A549 (cell line): Measurements from ENCODE around the gene GRK5. TPM values are rescaled to one million over a fixed set of nuclear protein-coding genes. Genes with fewer than 3 reads are reported as not detected.

Experiments used
- ATAC-seq, 2 experiments: fragments of 200-7000 bp in 1 of 2; fragments of >200 bp in 1 of 2; cut with Nextera tagmentation in 1 of 2; cut with Tn5 transposase in 1 of 2; 3 replicates each; pipeline versions ENCODE4 v1.8.0 to v1.9.1; 2018 to 2020; ENCODE audit warnings: mild to moderate bottlenecking in 1 of 2, moderate library complexity in 1 of 2
- CTCF ChIA-PET: fragments of 300-600 bp; sonication (Branson Sonifier 250); formaldehyde crosslinking; extraction: SDS; loops from one replicate; lab custom pipeline; 2021; ENCODE audit warnings: antibody characterized with exemption, inconsistent platforms; lab: Yijun Ruan, JAX
- POLR2A ChIA-PET: fragments of 350-600 bp; formaldehyde crosslinking; extraction: SDS; loops from one replicate; lab custom pipeline; 2021; ENCODE audit warnings: antibody characterized with exemption, inconsistent platforms; lab: Yijun Ruan, JAX
- DNase-seq, 2 experiments: peaks; one replicate each; pipeline versions ENCODE4 v3.0.0 to v3.0.0-alpha.2; 2011 to 2016; ENCODE audit warnings: low read depth in 1 of 2, low spot score in 1 of 2
- FAIRE-seq: peaks from 2 replicates; lab custom pipeline; 2011; peaks lifted over from hg19 to GRCh38; lab: Jason Lieb, UNC
- H3K27ac ChIP-seq, 2 experiments: fragments of >200 bp; sonication (Bioruptor Twin); formaldehyde crosslinking; 3 replicates each; pipeline ENCODE4 v1.5.1; 2016 to 2017
- H3K4me1 ChIP-seq: fragments of >200 bp; sonication (Bioruptor Twin); formaldehyde crosslinking; 3 replicates; pipeline ENCODE4 v1.6.1; 2016
- H3K4me2 ChIP-seq: fragments of >200 bp; sonication (Bioruptor Twin); formaldehyde crosslinking; 3 replicates; pipeline ENCODE4 v1.6.1; 2016
- H3K4me3 ChIP-seq: fragments of >200 bp; sonication (Bioruptor Twin); formaldehyde crosslinking; 3 replicates; pipeline ENCODE4 v1.5.1; 2016
- H3K9me3 ChIP-seq: fragments of >200 bp; sonication (Bioruptor Twin); formaldehyde crosslinking; 3 replicates; pipeline ENCODE4 v1.6.1; 2016
- CEBPB ChIP-seq, 2 experiments: fragments of >200 bp in 1 of 2; sonication (Bioruptor Twin) in 1 of 2; formaldehyde crosslinking in 1 of 2; IDR thresholded peaks; 2 replicates each; pipeline ENCODE4 v1.6.1; 2012 to 2016
- EHMT2 ChIP-seq: fragments of 200-600 bp; sonication (generic); IDR thresholded peaks from 2 replicates; pipeline ENCODE4 v1.6.1; 2016; ENCODE audit warnings: antibody characterized with exemption, low read depth, mild to moderate bottlenecking, moderate library complexity
- EP300 ChIP-seq, 2 experiments: fragments of >200 bp; sonication (Bioruptor Twin); formaldehyde crosslinking; IDR thresholded peaks; 2 replicates in 1 of 2; 3 replicates in 1 of 2; pipeline ENCODE4 v1.6.1; 2016 to 2017
- ESRRA ChIP-seq: fragments of 150-350 bp; IDR thresholded peaks from 2 replicates; pipeline ENCODE4 v1.6.1; 2014; ENCODE audit warnings: mild to moderate bottlenecking, low read length, borderline replicate concordance
- FOSL2 ChIP-seq, 2 experiments: fragments of 450-650 bp in 1 of 2; fragments of >200 bp in 1 of 2; sonication (Bioruptor Twin) in 1 of 2; formaldehyde crosslinking; IDR thresholded peaks; 2 replicates each; pipeline versions ENCODE4 v1.5.0 to v1.6.1; 2016 to 2020; ENCODE audit warnings: mild to moderate bottlenecking in 1 of 2, moderate library complexity in 1 of 2
- FOXS1 ChIP-seq: fragments of 250-450 bp; sonication (Bioruptor Pico); IDR thresholded peaks from 2 replicates; pipeline ENCODE4 v1.5.0; 2020; ENCODE audit warnings: mild to moderate bottlenecking, moderate library complexity
- HMGXB4 ChIP-seq: fragments of 250-450 bp; sonication (Bioruptor Pico); IDR thresholded peaks from 2 replicates; pipeline ENCODE4 v1.5.0; 2021; ENCODE audit warnings: mild to moderate bottlenecking, moderate library complexity, borderline replicate concordance
- HOXA7 ChIP-seq: fragments of 250-450 bp; sonication (Bioruptor Pico); IDR thresholded peaks from 2 replicates; pipeline ENCODE4 v1.5.0; 2020; ENCODE audit warnings: mild to moderate bottlenecking, moderate library complexity
- JUN ChIP-seq, 2 experiments: fragments of >200 bp; sonication (Bioruptor Twin); formaldehyde crosslinking; IDR thresholded peaks; 2 replicates in 1 of 2; 3 replicates in 1 of 2; pipeline ENCODE4 v1.6.1; 2016 to 2017
- JUNB ChIP-seq: fragments of >200 bp; sonication (Bioruptor Twin); formaldehyde crosslinking; IDR thresholded peaks from 2 replicates; pipeline ENCODE4 v1.6.1; 2016
- NPAS2 ChIP-seq: fragments of 250-450 bp; sonication (Bioruptor Pico); IDR thresholded peaks from 2 replicates; pipeline ENCODE4 v1.8.0; 2022; ENCODE audit warnings: mild to moderate bottlenecking, moderate library complexity, borderline replicate concordance
- PHF8 ChIP-seq: fragments of 200-600 bp; sonication (generic); IDR thresholded peaks from 2 replicates; pipeline ENCODE4 v1.6.1; 2016; ENCODE audit warnings: low read depth, mild to moderate bottlenecking, antibody characterized with exemption, moderate library complexity, borderline replicate concordance
- RAD21 ChIP-seq, 2 experiments: fragments of >200 bp in 1 of 2; sonication (Bioruptor Twin) in 1 of 2; formaldehyde crosslinking in 1 of 2; IDR thresholded peaks in 1 of 2; conservative IDR thresholded peaks in 1 of 2; 2 replicates in 1 of 2; 3 replicates in 1 of 2; pipeline ENCODE4 v1.6.1; 2012 to 2018; ENCODE audit warnings: inconsistent platforms in 1 of 2
- RARB ChIP-seq: fragments of 250-450 bp; sonication (Bioruptor Pico); IDR thresholded peaks from 2 replicates; pipeline ENCODE4 v1.8.0; 2021; ENCODE audit warnings: mild to moderate bottlenecking, moderate library complexity
- RCOR1 ChIP-seq: fragments of 150-350 bp; IDR thresholded peaks from 2 replicates; pipeline ENCODE4 v1.6.1; 2014; ENCODE audit warnings: antibody characterized with exemption, low read length, low read depth
- REST ChIP-seq: fragments of 200-600 bp; sonication (generic); IDR thresholded peaks from 2 replicates; pipeline ENCODE4 v1.6.1; 2016; ENCODE audit warnings: antibody characterized with exemption, mild to moderate bottlenecking, moderate library complexity
- RFX5 ChIP-seq: fragments of 450-650 bp; IDR thresholded peaks from 2 replicates; pipeline ENCODE4 v1.7.1; 2014; ENCODE audit warnings: antibody characterized with exemption, mild to moderate bottlenecking, moderate library complexity
- SMC3 ChIP-seq: fragments of >200 bp; sonication (Bioruptor Twin); formaldehyde crosslinking; IDR thresholded peaks from 3 replicates; pipeline ENCODE4 v1.6.1; 2018; ENCODE audit warnings: inconsistent platforms
- TP53 ChIP-seq: fragments of 250-450 bp; sonication (Bioruptor Pico); IDR thresholded peaks from 2 replicates; pipeline ENCODE4 v1.5.0; 2021; ENCODE audit warnings: mild to moderate bottlenecking, moderate library complexity
- ZC3H11A ChIP-seq: fragments of 450-650 bp; IDR thresholded peaks from 2 replicates; pipeline ENCODE4 v1.6.1; 2014; ENCODE audit warnings: antibody characterized with exemption, mild to moderate bottlenecking
- ZFP36 ChIP-seq: fragments of 450-650 bp; IDR thresholded peaks from 2 replicates; pipeline ENCODE4 v1.6.1; 2014; ENCODE audit warnings: borderline replicate concordance; ENCODE audit not compliant: partially characterized antibody
- ZNF302 ChIP-seq: fragments of 250-450 bp; sonication (Bioruptor Pico); IDR thresholded peaks from 2 replicates; pipeline ENCODE4 v1.9.0; 2021; ENCODE audit warnings: inconsistent platforms, mild to moderate bottlenecking, moderate library complexity
- WGBS: methylation state at CpG from one replicate; pipeline ENCODE4 v1.1.6; 2017; ENCODE audit errors: missing lambda C conversion rate; 5-methylcytosine and 5-hydroxymethylcytosine counted together
- polyA plus RNA-seq, 4 experiments: library from polyadenylated mRNA; depleted of rRNA in 3 of 4; stranded (reverse); fragments of >200 nt; fragmentation: RNase III in 1 of 4; extraction: RNeasy Plus Mini Kit Qiagen cat#74134 plus additional on column Dnase treatment in 1 of 4; gene quantifications; 2 replicates in 3 of 4; 3 replicates in 1 of 4; pipeline ENCODE4 v1.2.3, GENCODE V29; 2011 to 2017

GRK5 gene
- polyA plus RNA-seq, 2 of the 4 experiments (the other 2 are of a cell fraction) = 5.0 to 7.9 TPM

- Histone ChIP-seq H3K27ac (0 out of 6 replicates have a peak overlapping the region, but pooled peaks of 1 of the 2 experiments have one; percentile 10), H3K4me3 (no peak overlapping the region), H3K4me2 (0 out of 3 replicates have a peak overlapping the region, but pooled peaks have one; percentile 13), H3K9me3 (no peaks in the 10 kb centered on the region), H3K4me1 (peaks cover 40% of the 10 kb centered on the region)
- ATAC-seq (no peak; a peak in 1 of 6 replicates), FAIRE-seq (no peak), DNase-seq (no peak)
- TF ChIP-seq ZNF302 (CRISPR knock-in tag) (no peak), ZC3H11A (no peak), EP300 (IDR thresholded peaks at IDR 0.05) (no peak), RAD21 (conservative IDR thresholded peaks at IDR 0.05 in 1 of 2, IDR thresholded peaks at IDR 0.05 in 1 of 2) (no peak)
- ChIA-PET POLR2A (no interaction called here), CTCF (interaction anchor here (0.6 to 20.8 kb wide), 5 partner anchors 31 to 202 kb away, joined by 3 to 186 read pairs (median 3); partner anchors contain the start of gene GRK5)
- 76% methylated on average over 16 of the region's 16 CpGs for WGBS
These were observed 39.6 kb downstream of the GRK5 start for GRCh38 chr10:119246862-119247549.

GRCh38 chr10:119247550-119247894 is 40.2 kb downstream of the GRK5 start:
- FAIRE-seq (no peak), DNase-seq (no peak), ATAC-seq (no peak)
- Histone ChIP-seq H3K4me1 (peaks cover 46% of the 10 kb centered on the region), H3K4me2 (0 out of 3 replicates have a peak overlapping the region, but pooled peaks have one; percentile 13), H3K27ac (no peak overlapping the region), H3K4me3 (no peak overlapping the region), H3K9me3 (no peaks in the 10 kb centered on the region)
- POLR2A ChIA-PET = no interaction called here
- CTCF ChIA-PET = interaction anchor here (0.6 to 20.8 kb wide), 6 partner anchors 31 to 202 kb away, joined by 3 to 186 read pairs (median 4); partner anchors contain the start of gene GRK5
- no peak for TF ChIP-seq ZFP36
- no peak for TF ChIP-seq FOSL2 (IDR thresholded peaks at IDR 0.05)
- TF ChIP-seq FOSL2 (CRISPR knock-in tag; IDR thresholded peaks at IDR 0.05) = no peak
- no peak for TF ChIP-seq JUN (IDR thresholded peaks at IDR 0.05)
- no peak for TF ChIP-seq RARB (CRISPR knock-in tag)
- TF ChIP-seq HMGXB4 (CRISPR knock-in tag) = no peak
- no peak for TF ChIP-seq RCOR1
- TF ChIP-seq PHF8 = no peak
- TF ChIP-seq SMC3 = no peak
- no peak for TF ChIP-seq HOXA7 (CRISPR knock-in tag)
- TF ChIP-seq EP300 (IDR thresholded peaks at IDR 0.05) = no peak
- no peak for TF ChIP-seq RFX5
- no peak for TF ChIP-seq CEBPB (IDR thresholded peaks at IDR 0.05)
- no peak for TF ChIP-seq FOXS1
- TF ChIP-seq NPAS2 (CRISPR knock-in tag) = no peak
- no peak for TF ChIP-seq TP53
- TF ChIP-seq ESRRA = no peak
- no peak for TF ChIP-seq REST
- TF ChIP-seq ZC3H11A = no peak
- TF ChIP-seq EHMT2 = no peak
- TF ChIP-seq JUNB = no peak
